NCI-H345 treated with DMSO at 0.1 percent for 48 hours (cell line): ENCODE results near the gene CNTNAP2.
"Not testable (repeated sequence)": the region's sequence is repeated elsewhere in the genome, so short reads cannot be mapped to it uniquely, and the experiment has no call there.

Source experiments
- DNase-seq: peaks from one replicate; lab custom pipeline; 2025; ENCODE audit not compliant: unreplicated experiment; lab: John Stamatoyannopoulos, UW

The CNTNAP2 gene

GRCh38 chr7:148042935-148043631 is 1926.5 kb downstream of the CNTNAP2 start:
- DNase-seq = peak; percentile 84

DNA sequence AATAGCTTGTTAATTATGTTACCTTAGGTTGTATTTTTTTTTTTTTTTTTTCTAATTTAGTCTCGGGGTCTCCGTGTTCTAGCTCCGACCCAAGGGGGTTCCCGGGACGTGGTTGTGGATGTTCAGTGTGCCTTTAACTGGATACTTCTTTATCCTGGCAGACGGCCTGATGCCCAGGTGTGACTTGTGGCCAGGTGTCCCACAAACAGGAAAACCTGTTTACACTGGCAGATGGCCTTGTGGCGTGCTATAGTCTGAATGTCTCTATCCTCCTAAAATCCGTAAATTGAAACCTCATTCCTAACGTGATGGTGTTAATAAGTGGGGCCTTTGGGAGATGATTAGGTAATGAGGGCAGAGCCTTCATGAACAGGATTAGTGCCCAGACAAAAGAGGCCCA is 1927.6 kb downstream of the CNTNAP2 start:
- peak; percentile 71 for DNase-seq

DNA sequence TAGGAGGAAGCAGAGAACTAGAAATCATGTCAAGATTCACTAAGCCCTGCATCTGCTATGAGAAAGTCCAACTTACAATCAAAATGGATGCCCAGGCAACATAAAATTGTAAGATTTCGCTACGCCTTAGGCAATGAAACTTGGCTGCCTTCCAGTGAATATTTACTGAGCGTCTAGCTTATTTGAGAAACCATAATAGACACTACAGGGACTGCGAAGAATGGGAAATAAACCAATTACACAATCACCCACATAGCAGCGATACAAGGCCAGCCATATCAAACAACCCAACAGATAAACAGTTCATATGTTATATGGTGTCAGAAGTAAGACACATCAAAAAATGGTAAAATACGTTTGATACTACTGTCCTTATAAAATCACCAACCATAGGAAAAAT is 1928.9 kb downstream of the CNTNAP2 start:
- peak; percentile 93 for DNase-seq

DNA sequence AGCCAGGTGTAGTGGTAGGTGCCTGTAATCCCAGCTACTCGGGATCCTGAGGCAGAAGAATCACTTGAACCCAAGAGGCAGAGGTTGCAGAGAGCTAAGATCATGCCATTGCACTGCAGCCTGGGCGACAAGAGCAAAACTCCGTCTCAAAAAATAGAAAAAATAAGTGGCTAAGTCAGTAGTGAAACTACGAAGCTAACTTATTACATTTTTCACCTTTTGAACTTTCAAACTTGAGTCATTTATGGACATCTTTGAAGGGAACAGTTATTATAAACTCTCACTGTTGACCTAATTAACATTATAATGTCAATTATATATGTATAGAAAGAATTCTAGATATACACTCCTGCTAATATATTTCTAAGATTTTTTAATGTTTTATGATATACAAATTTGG is 1932.5 kb downstream of the CNTNAP2 start:
- no peak for DNase-seq

- DNase-seq = peak; percentile 43
Measured at GRCh38 chr7:148050492-148051158, 1934.0 kb downstream of the CNTNAP2 start.

DNA sequence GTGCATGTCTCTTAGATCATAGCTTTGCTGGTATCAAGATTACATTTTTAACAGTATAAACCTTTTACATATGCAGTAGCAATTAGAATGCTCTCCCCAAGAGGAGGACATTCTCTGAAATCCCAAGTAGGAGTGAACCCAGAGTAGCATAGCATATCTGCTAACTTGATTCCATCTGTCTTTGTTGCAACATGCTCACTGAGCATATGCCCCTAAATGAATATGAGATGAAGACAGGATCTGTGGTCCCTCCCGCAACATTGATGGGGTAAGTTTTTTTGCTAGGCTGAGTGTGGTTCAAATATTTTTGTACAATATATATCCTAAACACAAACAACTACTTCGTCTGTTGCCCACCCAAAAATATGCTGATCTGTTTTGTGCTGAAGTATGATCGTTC is 1939.8 kb downstream of the CNTNAP2 start:
- DNase-seq = no peak

DNA sequence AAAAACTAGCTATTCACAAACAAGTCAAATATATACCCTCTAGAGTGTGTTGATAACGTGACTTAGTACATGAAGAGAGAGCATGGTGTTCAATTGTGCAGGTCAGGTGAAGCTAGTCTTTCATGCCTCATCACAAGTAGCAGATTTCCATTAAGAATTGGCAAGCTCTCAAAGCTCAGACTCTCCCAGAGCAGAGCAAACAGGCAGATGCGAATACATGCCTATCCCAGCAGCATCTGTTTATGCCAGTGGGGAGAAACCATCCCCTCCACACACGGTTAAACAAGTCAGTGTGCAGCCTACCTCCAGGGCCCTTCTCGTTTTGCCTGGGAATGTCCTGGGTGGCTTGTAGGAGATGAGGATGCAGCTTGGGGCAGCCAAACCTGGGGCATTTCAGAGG is 1941.5 kb downstream of the CNTNAP2 start:
- peak; percentile 95 for DNase-seq

DNA sequence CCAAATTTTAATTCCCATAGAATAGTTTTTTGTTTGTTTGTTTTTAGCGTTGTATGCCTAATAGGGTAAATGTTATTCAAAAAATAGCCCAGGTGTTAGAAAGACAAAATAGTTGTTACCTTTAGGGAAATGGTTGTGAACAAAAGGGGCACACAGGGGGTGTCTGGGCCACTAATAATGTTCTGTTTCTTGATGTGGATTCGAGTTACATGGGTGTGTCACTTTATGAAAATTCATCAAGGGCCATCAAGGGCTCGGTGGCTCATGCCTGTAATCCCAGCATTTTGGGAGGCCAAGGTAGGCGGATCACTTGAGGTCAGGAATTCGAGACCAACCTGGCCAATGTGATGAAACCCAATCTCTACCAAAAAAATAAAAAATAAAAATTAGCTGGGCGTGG is 1942.2 kb downstream of the CNTNAP2 start:
- DNase-seq = no peak

GRCh38 chr7:148060724-148061123 is 1944.1 kb downstream of the CNTNAP2 start:
- no peak for DNase-seq

GRCh38 chr7:148078111-148078510 is 1961.5 kb downstream of the CNTNAP2 start:
- DNase-seq = not testable (repeated sequence)

DNA sequence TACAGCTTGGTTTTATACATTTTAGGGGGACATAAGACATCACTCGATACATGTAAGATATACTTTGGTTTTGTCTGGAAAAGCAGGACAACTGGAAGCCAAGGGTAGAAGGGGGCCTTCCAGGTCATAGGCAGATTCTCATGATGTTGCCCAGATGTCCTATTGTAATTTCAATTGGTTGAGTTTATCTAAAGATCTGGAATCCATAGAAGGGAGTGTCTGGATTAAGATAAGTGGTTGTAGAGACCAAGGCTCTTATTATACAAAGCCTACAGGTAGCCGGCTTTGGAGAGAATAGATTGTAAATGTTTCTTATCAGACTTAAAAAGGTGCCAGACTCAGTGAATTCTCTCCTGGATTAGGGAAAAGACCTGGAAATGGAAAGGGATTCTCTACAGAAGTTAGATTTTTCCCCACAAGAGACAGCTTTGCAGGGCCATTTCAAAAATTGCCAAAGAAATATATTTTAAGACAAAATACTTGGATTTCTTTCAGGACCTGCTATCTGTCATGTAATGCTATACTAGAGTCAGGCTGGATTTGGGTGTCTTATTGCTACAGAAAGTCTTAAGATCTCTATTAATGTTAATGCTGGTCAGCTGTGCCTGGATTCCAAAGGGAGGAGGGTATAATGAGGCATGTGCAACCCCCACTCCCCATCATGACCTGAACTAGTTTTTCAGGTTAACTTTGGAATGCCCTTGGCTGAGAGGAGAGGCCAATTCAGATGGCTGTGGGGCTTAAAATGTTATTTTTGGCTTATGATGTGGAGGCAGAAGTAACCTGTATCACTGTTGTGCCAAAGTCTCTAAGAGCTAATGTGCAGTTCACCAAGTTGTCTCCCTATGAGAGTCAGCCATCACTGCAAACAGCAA is 1962.8 kb downstream of the CNTNAP2 start:
- DNase-seq = no peak

DNA sequence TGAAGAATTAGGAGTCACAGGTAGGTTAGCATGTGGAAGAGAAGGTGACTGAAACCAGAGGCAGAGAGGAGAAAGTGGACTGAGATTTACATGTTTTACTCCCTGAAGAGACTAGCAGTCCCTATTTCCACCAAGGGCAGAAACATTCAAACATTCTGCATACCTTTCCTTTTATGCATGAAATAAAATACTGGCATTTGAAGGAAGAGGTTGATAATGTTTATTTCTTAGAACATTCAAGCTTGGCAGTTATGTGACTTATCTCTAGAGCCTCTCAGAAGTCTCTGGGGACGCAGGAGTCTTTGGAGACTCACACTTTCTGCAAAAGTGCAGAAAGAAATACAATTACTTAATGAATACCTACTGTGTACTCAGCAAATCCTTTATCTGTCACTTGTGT is 1966.8 kb downstream of the CNTNAP2 start:
- DNase-seq = no peak

GRCh38 chr7:148084138-148084537 is 1967.5 kb downstream of the CNTNAP2 start:
- DNase-seq = peak; percentile 67

DNA sequence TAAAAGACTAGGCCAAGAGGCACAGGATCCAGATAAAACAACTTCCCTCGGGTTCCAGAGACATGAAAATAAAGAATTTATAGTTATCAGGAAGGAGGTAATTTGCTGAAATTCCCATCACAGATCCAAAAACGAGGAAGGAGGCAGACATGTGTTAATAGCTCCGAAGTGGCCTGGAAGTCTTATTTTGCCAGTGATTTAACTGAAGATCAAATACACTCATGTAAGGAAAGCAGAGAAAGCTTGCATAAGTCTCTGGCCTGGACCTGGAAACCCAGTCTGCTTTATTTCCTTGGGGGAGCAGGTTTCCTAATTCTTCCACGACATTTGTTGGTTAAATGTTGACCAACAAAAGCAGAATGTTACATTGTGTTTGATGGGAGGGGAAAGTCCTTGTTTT is 1975.3 kb downstream of the CNTNAP2 start:
- DNase-seq = no peak

DNA sequence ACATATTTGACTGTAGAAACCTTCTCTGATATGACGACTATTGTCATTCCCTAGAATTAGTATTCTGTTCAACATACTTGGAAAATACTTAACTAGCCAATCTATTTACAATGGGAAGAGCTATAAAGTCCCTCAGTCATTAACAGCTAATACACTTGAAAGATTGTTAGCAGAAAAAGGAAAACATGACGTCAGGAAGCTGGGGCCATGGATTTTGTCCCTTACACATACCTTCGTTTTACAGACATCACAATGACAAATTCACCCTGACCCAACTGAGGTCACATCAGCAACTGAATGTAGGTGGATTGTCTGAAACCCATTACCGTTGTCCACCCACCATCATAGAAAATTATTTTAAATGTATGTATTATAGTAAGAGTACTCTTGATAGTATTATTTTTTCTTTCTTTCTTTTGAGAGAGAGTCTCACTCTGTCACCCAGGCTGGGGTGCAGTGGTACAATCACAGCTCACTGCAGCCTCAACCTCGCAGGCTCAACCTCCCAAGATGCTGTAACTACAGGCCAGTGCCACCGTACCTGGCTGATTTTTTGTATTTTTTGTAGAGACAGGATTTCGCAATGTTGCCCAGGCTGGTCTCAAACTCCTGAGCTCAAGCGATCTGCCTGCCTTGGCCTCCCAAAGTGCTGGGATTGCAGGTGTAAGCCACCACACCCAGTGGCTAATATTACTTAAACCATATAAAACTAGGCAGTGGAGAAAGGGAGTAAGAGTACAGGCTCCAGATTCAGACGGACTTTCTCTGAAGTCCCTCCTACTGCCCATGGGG is 1977.0 kb downstream of the CNTNAP2 start:
- DNase-seq = no peak

- peak; percentile 18 for DNase-seq
Measured at GRCh38 chr7:148095066-148095465, 1978.5 kb downstream of the CNTNAP2 start.

- DNase-seq = no peak
Measured at GRCh38 chr7:148104136-148104716, 1987.6 kb downstream of the CNTNAP2 start.

GRCh38 chr7:148104924-148105323 is 1988.3 kb downstream of the CNTNAP2 start:
- DNase-seq = no peak

GRCh38 chr7:148105853-148106252 is 1989.3 kb downstream of the CNTNAP2 start:
- DNase-seq = no peak

- DNase-seq = no peak
Measured at GRCh38 chr7:148107443-148108127, 1991.0 kb downstream of the CNTNAP2 start.
